ENCODE measurements around the gene SCYGR5. TPM values are rescaled to one million over a fixed set of nuclear protein-coding genes. Genes with fewer than 3 reads are reported as not detected.

Gene SCYGR5
- total RNA-seq, 1 experiment from 2014 or later, result not detected

DNA sequence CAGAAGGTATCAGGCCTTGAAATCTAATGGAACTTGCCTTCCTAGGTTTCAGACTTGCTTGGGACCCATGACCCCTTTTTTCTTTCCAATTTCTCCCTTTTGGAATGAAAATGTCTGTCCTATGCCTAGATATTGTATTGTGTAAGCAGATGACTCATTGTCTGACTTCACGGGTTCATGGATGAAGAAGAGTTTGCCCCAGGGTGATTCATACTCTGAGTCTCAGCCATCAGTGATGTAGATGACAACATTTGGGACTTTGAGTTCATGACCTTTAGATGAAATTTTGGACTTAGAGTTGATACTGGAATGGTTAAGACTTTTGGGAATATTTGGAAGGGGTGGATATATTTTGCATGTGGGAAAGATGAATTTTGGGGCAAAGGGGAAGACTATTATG, 11.2 kb upstream of the SCYGR5 start:
- Histone ChIP-seq H2BK12ac (ENCODE audit: insufficient read length, low read depth, low read length) (no peak overlapping the region), H3K4ac (ENCODE audit: low read depth, low read length) (no peak overlapping the region), H4K5ac (ENCODE audit: insufficient read length, low read depth, low read length) (no peak overlapping the region), H3K79me1 (ENCODE audit: insufficient read depth, low read depth, low read length, poor library complexity, severe bottlenecking) (no peaks in the 10 kb centered on the region), H3K56ac (ENCODE audit: insufficient read length, low read depth, low read length) (no peak overlapping the region), H3K4me2 (ENCODE audit: insufficient read depth, insufficient read length, low read length) (no peak overlapping the region), H4K91ac (ENCODE audit: insufficient read length, low read depth, low read length) (no peak overlapping the region), H4K20me1 (ENCODE audit: control insufficient read depth, insufficient read depth, insufficient read length) (no peaks in the 10 kb centered on the region), H2BK120ac (ENCODE audit: low read depth, low read length, poor library complexity, severe bottlenecking) (no peak overlapping the region), H3K23me2 (ENCODE audit: insufficient read length, low read depth, low read length, poor library complexity, severe bottlenecking) (no peaks in the 10 kb centered on the region), H2BK15ac (ENCODE audit: low read depth, low read length) (no peak overlapping the region), H3K27me3 (ENCODE audit: insufficient read depth, low read length) (no peaks in the 10 kb centered on the region), H3K9me3 (ENCODE audit: control insufficient read depth, low read depth, low read length) (no peaks in the 10 kb centered on the region), H3K79me2 (ENCODE audit: insufficient read depth, low read length) (no peaks in the 10 kb centered on the region), H2AFZ (ENCODE audit: low read length) (no peak overlapping the region), H3K14ac (ENCODE audit: insufficient read depth, low read length) (no peak overlapping the region), H3K18ac (ENCODE audit: insufficient read length, low read depth, low read length) (no peak overlapping the region), H2BK20ac (ENCODE audit: low read depth, low read length, poor library complexity, severe bottlenecking) (no peak overlapping the region), H4K8ac (replicated peaks; ENCODE audit: insufficient read length, low read depth, low read length) (no peak overlapping the region), H3T11ph (ENCODE audit: low read length) (no peak overlapping the region), H2BK5ac (ENCODE audit: insufficient read length, low read length) (no peak overlapping the region), H3K9ac (ENCODE audit: extremely low read depth, insufficient read length, low read length) (no peak overlapping the region), H3K23ac (ENCODE audit: insufficient read length, low read depth, low read length) (no peak overlapping the region), H3K27ac (ENCODE audit: insufficient read length, low read depth, low read length) (no peak overlapping the region), H2AK5ac (ENCODE audit: insufficient read length, low read length) (no peak overlapping the region), H3K4me1 (ENCODE audit: insufficient read depth, low read length) (no peaks in the 10 kb centered on the region)
- no peak overlapping the region for H3K27ac Mint-ChIP-seq
- H3K9me3 Mint-ChIP-seq, result no peaks in the 10 kb centered on the region
- TF ChIP-seq, protein P1, sequence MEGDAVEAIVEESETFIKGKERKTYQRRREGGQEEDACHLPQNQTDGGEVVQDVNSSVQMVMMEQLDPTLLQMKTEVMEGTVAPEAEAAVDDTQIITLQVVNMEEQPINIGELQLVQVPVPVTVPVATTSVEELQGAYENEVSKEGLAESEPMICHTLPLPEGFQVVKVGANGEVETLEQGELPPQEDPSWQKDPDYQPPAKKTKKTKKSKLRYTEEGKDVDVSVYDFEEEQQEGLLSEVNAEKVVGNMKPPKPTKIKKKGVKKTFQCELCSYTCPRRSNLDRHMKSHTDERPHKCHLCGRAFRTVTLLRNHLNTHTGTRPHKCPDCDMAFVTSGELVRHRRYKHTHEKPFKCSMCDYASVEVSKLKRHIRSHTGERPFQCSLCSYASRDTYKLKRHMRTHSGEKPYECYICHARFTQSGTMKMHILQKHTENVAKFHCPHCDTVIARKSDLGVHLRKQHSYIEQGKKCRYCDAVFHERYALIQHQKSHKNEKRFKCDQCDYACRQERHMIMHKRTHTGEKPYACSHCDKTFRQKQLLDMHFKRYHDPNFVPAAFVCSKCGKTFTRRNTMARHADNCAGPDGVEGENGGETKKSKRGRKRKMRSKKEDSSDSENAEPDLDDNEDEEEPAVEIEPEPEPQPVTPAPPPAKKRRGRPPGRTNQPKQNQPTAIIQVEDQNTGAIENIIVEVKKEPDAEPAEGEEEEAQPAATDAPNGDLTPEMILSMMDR (conservative IDR thresholded peaks at IDR 0.05), result no peak
- H3K36me3 Mint-ChIP-seq (ENCODE audit: insufficient read depth in 1 of 3, low read depth in 3 of 3), result no peaks in the 10 kb centered on the region
- no peak overlapping the region for H3K4me3 Mint-ChIP-seq
- WGBS (ENCODE audit: extremely low coverage, insufficient read length, low lambda C conversion rate), result no CpG with 5 or more reads among the region's 1 CpG
- no peak for DNase-seq
- no peaks in the 10 kb centered on the region; a peak in 2 of 4 replicates for H3K4me1 Mint-ChIP-seq
- no peaks in the 10 kb centered on the region for H3K27me3 Mint-ChIP-seq (ENCODE audit: low read depth)

Data from H9 (cell line).